Tibial nerve (tissue), 4 donors: ENCODE results near the gene CHI3L1.

ENCODE experiments used
- CTCF ChIP-seq, 5 experiments: fragments of 200-600 bp in 3 of 5; fragments of 450-650 bp in 2 of 5; sonication (generic) in 3 of 5; IDR thresholded peaks; one replicate each; pipeline ENCODE4 v1.5.1; 2016 to 2019; ENCODE audit warnings: antibody characterized with exemption in 5 of 5, mild to moderate bottlenecking in 3 of 5, moderate library complexity in 2 of 5
- EP300 ChIP-seq, 2 donors: sonication (generic); formaldehyde crosslinking; IDR thresholded peaks; one replicate each; pipeline ENCODE4 v1.6.1; 2017; ENCODE audit warnings: antibody characterized with exemption in 2 of 2, mild to moderate bottlenecking in 1 of 2
- POLR2A ChIP-seq, 2 donors: fragments of 450-650 bp; IDR thresholded peaks; one replicate each; pipeline ENCODE4 v1.6.1; 2017; ENCODE audit warnings: antibody characterized with exemption in 2 of 2, mild to moderate bottlenecking in 2 of 2, moderate library complexity in 2 of 2

GRCh38 chr1:203184467-203184866, 2.0 kb downstream of the CHI3L1 start:
- no peak for TF ChIP-seq EP300 (IDR thresholded peaks at IDR 0.05)
- no peak for TF ChIP-seq CTCF (IDR thresholded peaks at IDR 0.05)
- TF ChIP-seq POLR2A (IDR thresholded peaks at IDR 0.05) = no peak
